ENCODE data around the gene LPIN2. TPM values are rescaled to one million over a fixed set of nuclear protein-coding genes. Genes with fewer than 3 reads are reported as not detected.

Gene LPIN2
- total RNA-seq, 1 donor from 2014 or later = 38.6 TPM

- peaks cover 8% of the 10 kb centered on the region for H3K9me3 Mint-ChIP-seq (ENCODE audit: low read depth)
- H3K36me3 Mint-ChIP-seq (ENCODE audit: low read depth) = peaks cover 2% of the 10 kb centered on the region
- peak overlapping the region; percentile 3 for H3K4me3 Mint-ChIP-seq (ENCODE audit: unreplicated experiment)
- peak overlapping the region; percentile 83 for H3K27ac Mint-ChIP-seq (ENCODE audit: unreplicated experiment)
- no peak for TF ChIP-seq CTCF (IDR thresholded peaks at IDR 0.05)
- DNase-seq (ENCODE audit: low spot score) = no peak
- H3K27me3 Mint-ChIP-seq (ENCODE audit: low read depth) = no peaks in the 10 kb centered on the region
- peaks cover 66% of the 10 kb centered on the region for H3K4me1 Mint-ChIP-seq (ENCODE audit: low read depth)
Measured at GRCh38 chr18:2998644-2999043, 14.3 kb downstream of the LPIN2 start.

- peaks cover 2% of the 10 kb centered on the region for H3K36me3 Mint-ChIP-seq (ENCODE audit: low read depth)
- H3K4me3 Mint-ChIP-seq (ENCODE audit: unreplicated experiment) = peak overlapping the region; percentile 3
- peaks cover 70% of the 10 kb centered on the region for H3K4me1 Mint-ChIP-seq (ENCODE audit: low read depth)
- H3K27me3 Mint-ChIP-seq (ENCODE audit: low read depth) = no peaks in the 10 kb centered on the region
- H3K27ac Mint-ChIP-seq (ENCODE audit: unreplicated experiment) = peak overlapping the region; percentile 83
- TF ChIP-seq CTCF (IDR thresholded peaks at IDR 0.05) = no peak
- H3K9me3 Mint-ChIP-seq (ENCODE audit: low read depth) = peaks cover 8% of the 10 kb centered on the region
- no peak for DNase-seq (ENCODE audit: low spot score)
Measured at GRCh38 chr18:2997846-2998564, 14.9 kb downstream of the LPIN2 start.

- Mint-ChIP-seq H3K4me1 (ENCODE audit: low read depth) (peaks cover 65% of the 10 kb centered on the region), H3K9me3 (ENCODE audit: low read depth) (peaks cover 8% of the 10 kb centered on the region), H3K27me3 (ENCODE audit: low read depth) (no peaks in the 10 kb centered on the region), H3K36me3 (ENCODE audit: low read depth) (peaks cover 2% of the 10 kb centered on the region), H3K27ac (ENCODE audit: unreplicated experiment) (peak overlapping the region; percentile 83), H3K4me3 (ENCODE audit: unreplicated experiment) (peak overlapping the region; percentile 3)
- no peak for DNase-seq (ENCODE audit: low spot score)
- TF ChIP-seq CTCF (IDR thresholded peaks at IDR 0.05) = no peak
Measured at GRCh38 chr18:2997429-2997828, 15.5 kb downstream of the LPIN2 start.

- no peak for DNase-seq (ENCODE audit: low spot score)
- Mint-ChIP-seq H3K4me1 (ENCODE audit: low read depth) (peaks cover 58% of the 10 kb centered on the region), H3K27me3 (ENCODE audit: low read depth) (no peaks in the 10 kb centered on the region), H3K9me3 (ENCODE audit: low read depth) (peaks cover 6% of the 10 kb centered on the region), H3K4me3 (ENCODE audit: unreplicated experiment) (no peak overlapping the region), H3K27ac (ENCODE audit: unreplicated experiment) (peak overlapping the region; percentile 42), H3K36me3 (ENCODE audit: low read depth) (no peaks in the 10 kb centered on the region)
- peak; percentile 61 for TF ChIP-seq CTCF (IDR thresholded peaks at IDR 0.05)
Measured at GRCh38 chr18:2994603-2995432, 18.1 kb downstream of the LPIN2 start.

GRCh38 chr18:2994020-2994589, 18.8 kb downstream of the LPIN2 start:
- H3K4me3 Mint-ChIP-seq (ENCODE audit: unreplicated experiment) = no peak overlapping the region
- H3K27me3 Mint-ChIP-seq (ENCODE audit: low read depth) = no peaks in the 10 kb centered on the region
- no peak for DNase-seq (ENCODE audit: low spot score)
- peaks cover 6% of the 10 kb centered on the region for H3K9me3 Mint-ChIP-seq (ENCODE audit: low read depth)
- no peak for TF ChIP-seq CTCF (IDR thresholded peaks at IDR 0.05)
- H3K4me1 Mint-ChIP-seq (ENCODE audit: low read depth) = peaks cover 59% of the 10 kb centered on the region
- H3K36me3 Mint-ChIP-seq (ENCODE audit: low read depth) = no peaks in the 10 kb centered on the region
- no peak overlapping the region for H3K27ac Mint-ChIP-seq (ENCODE audit: unreplicated experiment)
